OCI-M2 (cell line): ENCODE measurements around the gene PGA4.
"Not testable (repeated sequence)": the region's sequence is repeated elsewhere in the genome, so short reads cannot be mapped to it uniquely, and the experiment has no call there.

Experiments used
- DNase-seq: peaks from one replicate; lab custom pipeline; 2025; ENCODE audit not compliant: unreplicated experiment; lab: John Stamatoyannopoulos, UW

The PGA4 gene

GRCh38 chr11:61222047-61222446, at the start of gene PGA4:
PGA4 (plus strand) TSS chr11:61222347; CDS start chr11:61222401, 54 bp downstream.
- not testable (repeated sequence) for DNase-seq

- DNase-seq = no peak
These were observed 49.8 kb upstream of the PGA4 start for GRCh38 chr11:61172356-61172755.

- no peak for DNase-seq
These were observed 49.3 kb upstream of the PGA4 start for GRCh38 chr11:61172888-61173287.

- DNase-seq = no peak
These were observed 48.7 kb upstream of the PGA4 start for GRCh38 chr11:61173456-61173855.

GRCh38 chr11:61174273-61174672, 47.9 kb upstream of the PGA4 start:
- DNase-seq = no peak

- no peak for DNase-seq
These were observed 47.2 kb upstream of the PGA4 start for GRCh38 chr11:61174949-61175348.

GRCh38 chr11:61176446-61176845, 45.7 kb upstream of the PGA4 start:
- no peak for DNase-seq

- not testable (repeated sequence) for DNase-seq
These were observed 41.9 kb upstream of the PGA4 start for GRCh38 chr11:61180205-61180604.

- DNase-seq = no peak
These were observed 40.7 kb upstream of the PGA4 start for GRCh38 chr11:61181489-61181888.

- no peak for DNase-seq
These were observed 38.5 kb upstream of the PGA4 start for GRCh38 chr11:61183645-61184044.

- DNase-seq = no peak
These were observed 35.6 kb upstream of the PGA4 start for GRCh38 chr11:61186504-61186903.

- DNase-seq = peak; percentile 6
These were observed 34.5 kb upstream of the PGA4 start for GRCh38 chr11:61187505-61188130.

- DNase-seq = no peak
These were observed 32.2 kb upstream of the PGA4 start for GRCh38 chr11:61189933-61190332.

- DNase-seq = no peak
These were observed 28.6 kb upstream of the PGA4 start for GRCh38 chr11:61193596-61193995.

GRCh38 chr11:61194169-61194671, 27.9 kb upstream of the PGA4 start:
- no peak for DNase-seq

- DNase-seq = no peak
These were observed 27.0 kb upstream of the PGA4 start for GRCh38 chr11:61194981-61195695.

GRCh38 chr11:61195719-61196118, 26.4 kb upstream of the PGA4 start:
- DNase-seq = no peak

GRCh38 chr11:61198361-61198760, 23.8 kb upstream of the PGA4 start:
- DNase-seq = no peak

- no peak for DNase-seq
These were observed 23.1 kb upstream of the PGA4 start for GRCh38 chr11:61198948-61199523.

GRCh38 chr11:61201476-61201875, 20.7 kb upstream of the PGA4 start:
- DNase-seq = no peak

GRCh38 chr11:61202950-61203746, 19.0 kb upstream of the PGA4 start, which contains the start of gene PGA3:
PGA3 (plus strand) TSS chr11:61203515; CDS start chr11:61203565, 50 bp downstream.
- DNase-seq = not testable (repeated sequence)
